GM19328 (cell line): Measurements from ENCODE around the gene CBY2.
"Not testable (repeated sequence)": the region's sequence is repeated elsewhere in the genome, so short reads cannot be mapped to it uniquely, and the experiment has no call there.

ENCODE experiments used
- ATAC-seq: cut with Tn5 transposase; IDR thresholded peaks from one replicate; pipeline ENCODE4 v1.9.1; 2021; ENCODE audit warnings: mild to moderate bottlenecking, moderate library complexity; ENCODE audit not compliant: unreplicated experiment

The CBY2 gene

DNA sequence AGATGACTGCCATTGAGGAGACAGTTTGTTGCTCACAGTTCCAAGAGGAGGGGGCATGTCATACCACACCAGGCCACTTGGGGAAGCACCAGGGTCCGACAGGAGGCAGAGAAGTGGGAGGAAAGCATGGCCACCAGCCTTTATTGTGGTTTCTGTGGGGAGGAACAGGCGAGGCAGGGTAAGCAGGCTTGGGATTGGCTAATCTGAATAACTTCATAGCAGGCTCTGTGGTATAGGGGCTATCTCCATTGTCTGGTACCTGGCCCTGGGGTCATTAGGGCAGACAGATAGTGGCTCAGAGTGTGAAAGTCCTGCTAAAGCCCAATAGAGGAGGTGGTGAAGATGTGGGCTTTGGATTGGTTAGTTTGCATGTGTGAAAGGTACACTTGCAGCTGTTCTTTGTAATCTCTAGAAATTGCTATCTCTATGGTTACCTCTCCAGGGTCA lies 35.5 kb downstream of the CBY2 start:
- ATAC-seq: no peak

DNA sequence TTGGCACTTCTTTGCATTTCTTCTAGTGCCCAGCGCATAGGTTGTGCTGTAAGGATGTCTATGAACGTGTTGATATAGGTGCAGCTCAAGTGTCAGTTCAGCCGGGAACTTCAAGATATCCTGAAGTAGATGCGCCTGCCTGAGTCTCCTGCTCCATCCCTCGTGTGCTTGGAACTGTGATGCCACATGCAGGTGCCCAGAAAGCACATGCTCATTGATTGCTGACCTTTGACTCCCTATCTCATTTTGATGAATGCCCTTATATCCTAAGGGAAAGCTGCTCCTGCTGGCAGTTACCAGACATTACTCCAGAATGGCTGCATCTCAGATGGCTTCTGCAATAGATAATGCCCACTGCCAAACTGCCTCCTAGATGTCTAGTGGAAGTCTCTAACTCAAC lies 40.9 kb downstream of the CBY2 start:
- no peak for ATAC-seq

DNA sequence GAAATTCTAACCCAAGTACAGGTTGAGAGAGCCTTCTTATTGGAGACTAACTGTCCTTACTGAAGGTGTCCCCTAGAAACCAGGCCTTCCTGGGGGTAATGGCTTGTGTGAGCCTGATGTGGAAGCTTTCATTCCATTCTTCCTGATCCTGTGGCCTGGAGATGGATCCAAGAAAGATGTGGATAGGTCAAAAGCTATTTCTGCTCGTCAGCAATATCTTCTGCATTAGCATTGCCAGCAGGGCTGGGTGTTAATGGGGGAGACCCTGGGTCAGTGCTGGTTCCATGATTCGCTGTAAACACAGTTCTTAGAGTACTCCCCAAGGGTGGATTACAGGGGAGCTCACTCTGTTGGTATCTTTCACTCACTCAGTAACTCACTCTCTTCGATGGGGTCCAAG lies 42.9 kb downstream of the CBY2 start:
- ATAC-seq: no peak

DNA sequence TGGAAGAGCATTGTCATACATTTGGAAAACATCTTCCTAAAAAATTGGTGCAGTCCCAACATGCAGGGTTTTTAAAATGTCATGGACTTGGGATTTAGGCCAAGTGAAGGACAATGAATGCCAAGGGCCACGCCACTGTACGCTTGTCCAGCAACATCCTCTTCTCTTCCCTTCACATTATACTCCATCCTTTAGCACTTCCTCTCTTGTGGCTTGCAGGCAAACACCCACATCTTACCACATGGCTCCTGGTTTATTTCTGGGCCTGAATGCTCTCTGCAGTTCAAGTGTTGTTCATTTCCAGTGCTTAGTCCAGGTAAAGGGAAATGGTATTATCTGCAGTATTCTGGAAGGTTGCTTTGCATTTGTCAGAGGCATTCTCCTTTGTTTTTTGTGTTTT lies 45.0 kb downstream of the CBY2 start:
- no peak for ATAC-seq

DNA sequence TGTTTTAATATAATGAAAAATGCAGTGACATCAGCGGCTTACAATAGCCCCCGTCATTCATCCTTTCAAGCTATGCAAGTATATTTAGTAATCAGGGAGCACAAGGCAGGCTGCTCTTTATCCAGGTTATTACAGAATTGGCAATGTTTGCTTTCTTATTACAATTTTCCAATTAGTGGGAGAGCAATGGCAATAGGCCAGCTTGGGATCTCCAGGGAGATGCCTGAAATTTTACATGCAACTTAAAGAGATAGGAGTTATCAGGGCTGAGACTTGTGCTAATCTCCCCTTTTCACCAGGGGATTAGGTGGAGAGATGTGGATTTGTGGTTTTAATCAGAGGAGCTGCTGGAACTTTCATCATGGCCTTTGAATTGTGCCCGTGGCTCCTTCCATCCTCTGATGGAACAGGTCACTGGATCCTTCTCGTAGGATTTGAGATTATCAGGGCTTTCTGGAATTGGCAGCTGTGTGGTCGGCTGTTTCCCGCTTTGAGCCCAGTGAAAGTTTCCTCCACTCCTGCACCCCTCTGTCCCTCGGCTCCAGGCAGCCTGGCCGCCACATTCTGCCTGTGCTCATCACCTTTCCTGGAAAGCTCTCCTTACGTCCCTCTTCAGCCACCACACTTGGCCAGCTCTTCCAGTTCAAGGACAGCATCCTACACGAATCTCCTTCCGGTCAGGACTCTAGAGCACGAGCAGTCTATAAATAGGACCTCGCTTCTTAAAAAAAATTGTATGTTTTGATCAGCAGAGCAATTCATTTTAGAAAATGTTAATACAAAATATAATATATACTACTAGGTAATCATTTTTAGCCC lies 47.0 kb downstream of the CBY2 start:
- ATAC-seq: no peak

DNA sequence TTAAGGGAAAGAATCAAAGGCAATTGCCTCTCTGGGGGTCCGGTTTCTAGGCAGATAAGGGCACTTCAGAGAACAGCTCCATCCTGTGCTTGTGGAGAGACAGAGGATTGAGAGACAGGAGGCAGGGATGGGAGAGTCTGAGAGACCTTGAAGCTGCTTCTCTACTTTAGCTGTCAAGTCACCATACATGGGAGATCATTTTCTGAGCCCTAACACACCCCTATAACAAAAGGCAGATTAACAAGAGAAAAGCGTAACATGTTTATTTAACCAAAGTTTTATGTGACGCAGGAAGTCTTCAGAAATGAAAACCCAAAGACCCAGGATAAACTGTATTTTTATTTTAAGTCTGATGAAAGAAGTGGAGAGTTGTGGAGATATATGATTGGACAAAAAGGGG lies 48.4 kb downstream of the CBY2 start:
- ATAC-seq: no peak

DNA sequence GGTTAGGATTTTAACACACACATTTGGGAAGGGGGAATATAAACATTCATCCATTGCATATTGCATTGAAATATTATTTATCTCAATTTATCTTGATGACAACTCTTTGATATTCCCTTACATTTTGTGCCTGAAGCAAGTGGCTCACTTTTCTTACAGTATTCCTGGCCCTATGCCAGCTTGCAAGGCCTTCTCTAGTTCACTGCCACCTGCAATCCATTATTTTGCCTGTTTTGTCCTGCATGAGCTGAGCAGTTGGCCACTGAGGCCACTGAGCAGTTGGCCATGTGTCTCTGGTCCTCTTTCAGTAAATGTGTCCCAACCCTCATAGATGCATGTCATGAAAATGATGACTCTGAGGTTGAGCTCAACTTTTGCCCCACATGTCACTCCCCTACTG lies 49.8 kb downstream of the CBY2 start:
- no peak for ATAC-seq

DNA sequence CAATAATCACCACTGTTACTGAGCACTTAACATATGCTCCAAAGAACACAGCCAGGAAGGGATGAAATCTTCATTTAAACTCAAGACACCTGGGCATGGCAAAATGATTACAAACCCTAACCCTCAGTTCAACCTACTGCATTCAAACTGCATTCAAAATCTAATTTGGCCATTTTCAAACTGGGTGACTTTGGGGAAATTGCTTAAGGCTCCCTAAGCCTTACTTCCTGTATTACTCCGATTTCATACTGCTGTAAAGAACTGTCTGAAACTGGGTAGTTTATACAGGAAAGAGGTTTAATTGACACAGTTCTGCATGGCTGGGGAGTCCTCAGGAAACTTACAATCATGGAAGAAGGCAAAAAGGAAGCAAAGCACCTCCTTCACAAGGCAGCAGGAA lies 50.4 kb downstream of the CBY2 start:
- ATAC-seq: no peak

DNA sequence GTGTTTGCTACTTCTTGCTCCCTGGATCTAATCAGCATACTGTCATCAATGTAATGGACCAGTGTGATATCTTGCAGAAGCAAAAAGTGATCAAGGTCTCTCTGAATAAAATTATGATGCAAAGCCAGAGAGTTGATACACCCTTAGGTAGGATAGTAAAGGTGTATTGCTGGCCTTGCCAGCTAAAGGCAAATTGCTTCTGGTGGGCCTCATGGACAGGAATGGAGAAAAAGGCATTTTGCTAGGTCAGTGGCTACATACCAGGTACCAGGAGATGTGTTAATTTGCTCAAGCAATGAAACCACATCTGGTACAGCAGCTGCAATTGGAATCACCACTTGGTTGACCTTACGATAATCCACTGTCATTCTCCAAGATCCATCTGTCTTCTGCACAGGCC lies 54.4 kb downstream of the CBY2 start:
- ATAC-seq: not testable (repeated sequence)

DNA sequence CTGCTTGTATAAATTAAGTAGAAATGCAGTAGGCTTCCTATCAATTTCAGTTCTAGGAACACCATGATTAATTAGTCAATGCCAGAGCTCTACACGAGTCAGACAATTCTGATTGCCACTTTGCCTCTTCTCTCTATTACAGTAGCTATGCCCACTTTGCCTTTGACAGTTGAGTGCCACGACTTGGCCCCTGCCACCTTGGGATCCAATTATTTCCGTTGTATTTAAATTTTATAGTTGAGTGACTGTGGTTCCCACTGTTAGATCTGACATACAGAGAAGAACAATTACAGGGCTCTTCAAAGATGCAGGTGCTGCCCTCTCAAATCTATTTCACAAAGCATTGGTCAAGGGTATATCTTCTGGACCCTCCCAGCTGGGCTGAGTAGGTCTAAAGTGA lies 55.5 kb downstream of the CBY2 start:
- not testable (repeated sequence) for ATAC-seq

DNA sequence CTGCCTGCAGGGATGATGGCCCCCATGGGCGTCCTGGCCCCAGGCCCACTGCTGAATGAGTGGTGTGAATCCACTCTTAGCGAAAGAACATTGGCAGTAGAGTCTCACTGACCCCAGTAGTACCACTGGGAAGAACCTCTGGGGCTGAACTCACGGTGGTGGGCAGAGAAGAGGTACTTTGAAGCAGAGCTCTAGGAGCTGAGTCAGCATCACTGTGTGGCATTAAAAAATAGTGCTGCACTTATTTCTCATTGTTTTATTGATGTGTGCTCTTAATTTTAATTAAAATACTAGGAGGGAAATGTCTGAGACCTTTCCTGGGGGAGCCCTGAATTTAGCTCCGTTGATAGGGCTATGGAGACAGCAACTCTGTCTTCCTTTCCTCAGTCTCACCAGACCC lies 61.3 kb downstream of the CBY2 start:
- no peak for ATAC-seq
